GM10266 (cell line): ENCODE measurements around the gene CALY.
A peak's percentile ranks its signal among the peaks of the same experiment; 100 is the strongest.

Experiments
- DNase-seq: peaks from one replicate; pipeline ENCODE4 v3.0.0; 2012; ENCODE audit errors: extremely low spot score
- TF ChIP-seq, protein P1 (sequence below): IDR thresholded peaks from 2 replicates; pipeline ENCODE4 v1.5.1; 2012; ENCODE audit warnings: mild to moderate bottlenecking, low read depth; ENCODE audit not compliant: control insufficient read depth, insufficient read depth; ENCODE audit errors: missing control alignments

CALY gene

DNA sequence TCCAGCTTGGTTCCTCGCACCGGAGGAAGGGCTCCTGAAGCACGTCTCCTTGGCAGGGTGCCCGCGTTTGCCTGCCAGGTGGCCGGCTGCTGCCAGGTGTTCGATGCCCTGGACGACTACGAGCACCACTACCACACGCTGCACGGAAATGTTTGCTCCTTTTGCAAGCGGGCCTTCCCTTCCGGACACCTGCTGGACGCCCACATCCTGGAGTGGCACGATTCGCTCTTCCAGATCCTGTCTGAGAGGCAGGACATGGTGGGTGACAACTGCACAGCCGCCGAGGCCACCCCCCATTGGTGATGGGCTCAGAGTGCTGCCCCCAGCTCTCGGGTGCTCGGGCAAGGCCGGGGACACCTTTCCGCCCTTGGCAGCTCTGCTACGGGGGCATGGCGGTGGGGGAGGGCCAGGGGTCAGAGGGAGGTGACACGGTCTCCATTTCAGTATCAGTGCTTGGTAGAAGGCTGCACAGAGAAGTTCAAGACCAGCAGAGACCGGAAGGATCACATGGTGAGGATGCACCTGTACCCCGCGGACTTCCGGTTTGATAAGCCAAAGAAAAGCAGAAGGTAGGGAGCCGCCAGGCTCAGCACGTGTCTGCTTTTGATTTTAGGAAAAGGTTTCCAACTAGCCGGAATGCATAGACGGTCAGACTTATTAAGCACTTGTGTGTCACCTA lies 26.8 kb downstream of the CALY start:
- no peak for DNase-seq

DNA sequence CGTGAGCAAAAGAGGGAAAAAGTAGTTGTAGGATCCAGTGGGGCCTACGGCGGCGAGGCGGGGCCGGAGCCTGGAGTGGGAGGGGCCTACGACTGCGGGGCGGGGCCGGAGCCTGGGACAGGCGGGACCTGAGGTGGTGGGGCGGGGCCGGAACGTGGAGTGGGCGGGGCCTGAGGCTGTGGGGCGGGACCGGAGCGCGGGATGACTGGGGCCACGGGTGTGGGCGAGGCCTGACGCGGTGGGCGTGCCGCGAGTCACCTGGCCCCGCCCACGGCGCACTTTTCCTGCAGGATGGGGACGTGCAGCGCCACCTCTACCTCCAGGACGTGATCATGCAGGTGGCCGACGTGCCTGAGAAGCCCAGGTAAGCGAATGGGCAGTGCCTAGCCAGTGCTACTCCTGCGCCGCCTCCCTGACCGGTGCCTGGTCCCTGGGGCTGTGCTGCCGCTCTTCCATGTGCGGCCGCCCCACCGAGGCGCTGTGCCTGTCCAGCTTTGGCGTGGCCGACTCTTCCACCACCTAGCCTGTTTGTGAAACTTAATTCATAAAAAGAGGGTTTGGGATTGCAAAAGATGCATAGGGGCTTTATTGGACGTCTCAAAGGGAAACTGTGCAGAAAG lies 27.5 kb downstream of the CALY start:
- TF ChIP-seq, protein P1, sequence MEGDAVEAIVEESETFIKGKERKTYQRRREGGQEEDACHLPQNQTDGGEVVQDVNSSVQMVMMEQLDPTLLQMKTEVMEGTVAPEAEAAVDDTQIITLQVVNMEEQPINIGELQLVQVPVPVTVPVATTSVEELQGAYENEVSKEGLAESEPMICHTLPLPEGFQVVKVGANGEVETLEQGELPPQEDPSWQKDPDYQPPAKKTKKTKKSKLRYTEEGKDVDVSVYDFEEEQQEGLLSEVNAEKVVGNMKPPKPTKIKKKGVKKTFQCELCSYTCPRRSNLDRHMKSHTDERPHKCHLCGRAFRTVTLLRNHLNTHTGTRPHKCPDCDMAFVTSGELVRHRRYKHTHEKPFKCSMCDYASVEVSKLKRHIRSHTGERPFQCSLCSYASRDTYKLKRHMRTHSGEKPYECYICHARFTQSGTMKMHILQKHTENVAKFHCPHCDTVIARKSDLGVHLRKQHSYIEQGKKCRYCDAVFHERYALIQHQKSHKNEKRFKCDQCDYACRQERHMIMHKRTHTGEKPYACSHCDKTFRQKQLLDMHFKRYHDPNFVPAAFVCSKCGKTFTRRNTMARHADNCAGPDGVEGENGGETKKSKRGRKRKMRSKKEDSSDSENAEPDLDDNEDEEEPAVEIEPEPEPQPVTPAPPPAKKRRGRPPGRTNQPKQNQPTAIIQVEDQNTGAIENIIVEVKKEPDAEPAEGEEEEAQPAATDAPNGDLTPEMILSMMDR = no peak
- DNase-seq = peak; percentile 99

More for the DNA sequence above, 26.8 kb downstream of the CALY start:
- TF ChIP-seq, protein P1 = no peak

DNA sequence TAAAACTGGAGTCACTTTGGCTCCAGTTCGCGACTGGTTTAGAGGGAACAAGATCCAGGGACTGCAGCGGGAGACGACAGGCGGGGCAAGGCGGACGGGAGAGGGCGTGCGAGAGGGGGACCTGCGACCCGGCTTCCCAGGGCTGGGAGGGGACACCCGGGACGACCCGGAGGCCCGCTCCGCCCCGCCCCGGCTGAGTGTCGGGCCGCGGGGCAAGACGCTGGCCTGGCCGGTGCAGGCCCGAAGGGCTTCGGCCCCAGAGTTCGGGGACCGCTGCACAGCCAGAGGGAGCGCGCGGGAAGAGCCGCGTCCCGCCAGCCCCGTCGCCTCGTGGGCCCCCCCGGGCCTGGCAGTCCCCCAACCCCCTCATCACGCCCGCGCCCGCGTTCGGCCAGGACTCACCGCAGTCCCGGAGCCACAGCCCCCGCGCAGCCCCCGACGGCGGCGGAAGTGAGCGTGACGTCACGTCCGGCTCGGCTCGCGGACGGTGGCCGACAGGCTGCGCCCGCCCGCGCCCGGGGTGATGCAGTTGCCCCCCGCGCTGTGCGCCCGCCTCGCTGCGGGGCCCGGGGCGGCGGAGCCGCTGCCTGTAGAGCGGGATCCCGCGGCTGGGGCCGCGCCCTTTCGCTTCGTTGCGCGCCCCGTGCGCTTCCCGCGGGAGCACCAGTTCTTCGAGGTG lies 28.1 kb downstream of the CALY start, which contains the start of the genes TUBGCP2 and ZNF511:
Gene TUBGCP2, minus strand, starts transcription at position 452 of the 679 bp plus-strand sequence. CDS start 5,931 bp downstream, outside the sequence.
Gene ZNF511, plus strand, starts transcription at position 494 of the 679 bp plus-strand sequence. Its CDS starts 30 bp downstream, at position 524.
- DNase-seq = peak; percentile 93

DNA sequence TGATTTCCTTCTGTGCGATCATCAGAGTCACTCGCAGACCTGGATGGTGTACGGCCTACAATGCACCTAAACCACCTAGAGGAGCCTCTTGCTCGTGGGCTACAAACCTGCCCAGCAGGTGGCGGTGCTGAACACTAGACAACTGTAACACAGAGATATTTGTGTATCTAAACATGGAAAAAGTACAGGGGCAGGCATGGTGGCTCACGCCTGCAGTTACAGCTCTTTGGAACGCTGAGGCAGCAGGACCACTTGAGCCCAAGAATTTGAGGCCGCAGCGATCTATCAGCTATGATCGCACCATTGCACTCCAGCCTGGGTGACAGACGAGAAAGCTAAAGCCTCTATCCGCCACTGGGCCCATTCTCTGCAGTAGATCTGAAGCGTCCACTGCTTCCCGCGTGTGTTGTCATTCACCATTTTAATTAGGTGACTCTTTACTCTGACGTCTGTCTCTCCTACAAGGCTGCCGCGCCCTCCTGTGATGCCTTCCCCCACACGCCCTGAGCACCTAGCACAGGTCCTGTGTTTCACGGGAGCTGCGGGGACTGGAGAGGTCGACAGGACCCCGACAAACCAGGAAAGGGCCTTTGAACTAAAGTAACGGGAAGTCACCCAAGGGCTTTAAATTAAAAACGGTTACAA lies 28.8 kb downstream of the CALY start:
- DNase-seq = peak; percentile 78
- TF ChIP-seq, protein P1 = peak; percentile 80

More for the DNA sequence above, 28.1 kb downstream of the CALY start, which contains the start of the genes TUBGCP2 and ZNF511:
- TF ChIP-seq, protein P1 = no peak

DNA sequence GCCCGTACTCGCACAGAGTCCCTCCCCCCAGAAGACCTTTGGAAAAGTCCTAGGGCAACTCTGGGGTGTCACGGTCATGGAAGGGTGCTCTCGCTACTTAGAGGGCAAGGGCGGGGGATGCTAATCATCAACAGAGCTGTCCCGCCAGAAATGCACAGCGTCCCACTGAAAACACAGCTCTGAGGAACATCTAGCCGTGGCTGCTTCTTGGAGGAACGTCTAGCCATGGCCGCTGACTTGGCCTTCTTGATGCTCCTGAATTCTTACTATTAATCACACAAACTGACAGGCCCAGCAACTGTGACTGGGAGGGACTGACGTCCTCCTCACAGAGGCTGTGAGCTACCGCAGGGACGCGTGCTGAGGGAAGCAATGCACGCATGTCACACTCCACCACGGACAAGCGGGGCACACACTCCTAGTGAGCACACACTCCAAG lies 29.7 kb downstream of the CALY start:
- TF ChIP-seq, protein P1 = no peak

DNA sequence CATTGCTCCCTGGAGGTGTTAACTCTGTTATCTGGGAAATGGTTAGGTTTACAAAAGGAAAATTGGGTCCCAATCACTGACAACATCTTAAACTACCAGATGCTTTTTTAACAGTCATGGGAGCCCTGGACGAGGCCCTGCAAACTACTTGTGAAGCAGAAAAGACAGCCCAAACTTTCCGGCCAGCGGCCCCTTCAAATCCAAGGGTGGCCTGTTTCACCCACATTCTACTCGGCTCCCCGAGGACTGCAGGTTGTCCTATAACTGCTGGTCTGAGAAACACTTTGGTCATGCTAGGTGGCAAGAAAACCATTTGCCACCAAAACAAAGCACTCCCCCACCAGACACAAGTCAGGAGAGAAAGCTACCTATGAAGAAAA lies 30.6 kb downstream of the CALY start:
- no peak for DNase-seq

More for the DNA sequence above, 29.7 kb downstream of the CALY start:
- no peak for DNase-seq

More for the DNA sequence above, 30.6 kb downstream of the CALY start:
- TF ChIP-seq, protein P1 = no peak
